GM19467 (cell line): ENCODE data around the gene RPGRIP1.
"Not testable (repeated sequence)": the region's sequence is repeated elsewhere in the genome, so short reads cannot be mapped to it uniquely, and the experiment has no call there.

Source experiments
- ATAC-seq: cut with Tn5 transposase; IDR thresholded peaks from one replicate; pipeline ENCODE4 v1.9.1; 2021; ENCODE audit warnings: mild to moderate bottlenecking, moderate library complexity; ENCODE audit not compliant: unreplicated experiment

The RPGRIP1 gene

GRCh38 chr14:21299562-21300130 lies 19.8 kb downstream of the RPGRIP1 start:
- ATAC-seq, result no peak

- ATAC-seq, result no peak
Measured at GRCh38 chr14:21300892-21301291, 21.0 kb downstream of the RPGRIP1 start.

DNA sequence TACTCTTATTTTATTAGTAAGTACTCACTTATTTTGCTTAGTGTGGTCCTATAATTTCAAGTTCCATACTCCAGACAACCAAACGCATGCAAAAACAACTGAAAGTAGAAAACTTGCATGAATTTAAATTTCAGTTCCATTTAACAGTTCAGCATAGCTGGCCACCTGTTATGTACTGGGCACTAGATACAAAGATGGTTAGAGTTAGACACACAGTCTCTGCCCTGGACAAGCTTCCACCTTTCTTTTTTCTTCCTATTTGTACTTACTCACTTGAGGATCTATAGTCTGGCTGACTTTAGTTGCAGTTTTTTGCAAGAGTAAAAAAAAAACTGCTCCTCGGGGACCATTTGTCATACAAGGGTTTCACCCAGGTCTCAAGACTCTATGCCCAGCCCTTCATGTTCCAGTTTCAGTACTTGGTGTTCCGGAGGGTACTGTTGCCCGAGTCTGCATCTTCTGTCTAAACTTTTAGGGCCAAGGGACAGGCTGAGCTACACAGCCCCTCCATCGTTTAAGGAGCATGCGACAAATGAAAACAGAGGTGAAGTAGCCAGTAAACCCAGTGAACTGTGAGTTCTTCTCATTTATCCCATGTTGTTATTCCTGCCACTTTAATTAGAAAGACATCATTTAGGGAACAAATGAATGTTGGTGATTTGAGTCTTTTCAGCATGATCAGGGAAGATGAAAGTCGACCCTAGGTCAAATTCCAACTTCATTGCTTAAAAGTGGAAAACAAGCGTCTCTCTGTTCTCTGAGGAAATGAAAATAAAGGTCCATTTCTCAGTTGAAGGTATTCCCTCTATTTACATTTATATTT lies 22.3 kb downstream of the RPGRIP1 start:
- no peak for ATAC-seq

- ATAC-seq, result not testable (repeated sequence)
Measured at GRCh38 chr14:21302836-21303140, 22.9 kb downstream of the RPGRIP1 start.

GRCh38 chr14:21307637-21308036 lies 27.8 kb downstream of the RPGRIP1 start:
- no peak for ATAC-seq

DNA sequence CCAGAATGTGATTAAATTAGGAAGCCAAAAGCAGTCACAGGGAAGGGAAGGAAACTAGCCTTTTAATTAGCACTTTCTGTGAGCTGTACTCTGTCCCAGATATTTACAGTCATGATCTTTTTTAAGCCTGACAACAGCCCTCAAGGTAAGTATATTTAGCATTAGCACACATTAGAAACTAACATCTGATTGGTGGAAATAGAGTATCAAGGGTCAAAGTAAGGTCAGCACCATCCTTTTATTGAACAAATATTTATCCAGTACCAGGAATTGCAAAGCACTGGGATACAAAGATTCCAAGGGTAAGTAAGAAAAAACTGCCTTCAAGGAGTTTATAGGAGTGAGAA lies 28.2 kb downstream of the RPGRIP1 start:
- ATAC-seq, result peak; percentile 14

DNA sequence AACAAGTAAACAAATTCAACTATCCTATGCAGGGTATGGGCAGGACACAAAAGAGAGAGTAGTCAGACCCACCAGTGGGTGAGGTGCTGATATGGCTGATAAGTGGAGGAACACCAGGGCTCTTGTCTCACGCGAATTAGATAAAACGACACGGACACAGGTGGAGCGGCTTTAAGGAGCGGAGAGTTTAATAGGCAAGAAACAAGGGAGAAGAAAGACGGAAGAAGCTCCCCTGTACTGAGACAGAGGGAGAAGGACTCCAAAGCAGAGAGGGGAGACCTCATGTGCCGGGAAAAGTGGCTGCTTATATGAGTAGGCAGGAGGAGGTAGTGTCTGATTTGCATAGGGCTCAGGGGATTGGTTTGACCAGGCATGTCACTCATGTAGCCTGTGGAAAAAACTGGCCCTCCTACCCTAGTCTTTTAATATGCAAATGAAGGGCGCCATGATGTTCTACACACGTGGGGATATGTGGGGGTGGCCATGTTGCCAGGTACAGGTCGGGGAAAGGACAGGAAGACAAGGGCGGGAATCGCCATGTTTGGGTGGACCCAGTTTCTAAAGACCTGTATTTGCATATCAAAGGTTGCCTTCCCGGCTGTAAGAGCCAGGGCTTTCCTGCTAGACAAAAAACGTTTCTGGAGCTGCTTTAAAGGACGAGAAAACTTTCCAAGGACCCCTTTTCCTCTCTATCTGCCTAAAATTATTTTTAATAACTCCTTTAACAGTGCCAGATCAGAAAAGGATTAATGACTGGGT lies 28.8 kb downstream of the RPGRIP1 start:
- peak; percentile 80 for ATAC-seq

- no peak for ATAC-seq
Measured at GRCh38 chr14:21309238-21309636, 29.4 kb downstream of the RPGRIP1 start.

DNA sequence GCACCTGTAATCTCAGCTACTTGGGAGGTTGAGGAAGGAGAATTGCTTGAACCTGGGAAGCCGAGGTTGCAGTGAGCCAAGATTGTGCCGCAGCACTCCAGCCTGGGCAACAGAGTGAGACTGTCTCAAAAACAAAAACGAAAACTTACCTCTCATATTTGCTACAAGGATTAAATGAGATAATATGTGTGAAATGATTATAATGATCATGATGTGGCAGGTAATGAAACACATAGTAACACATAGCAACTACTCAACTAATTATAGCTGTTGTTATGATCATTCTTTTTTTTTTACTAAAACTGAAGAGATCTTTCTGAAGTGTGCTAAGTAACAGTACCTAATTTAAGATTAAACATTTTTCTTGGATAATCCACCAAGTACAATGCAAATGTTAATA lies 30.1 kb downstream of the RPGRIP1 start:
- ATAC-seq, result no peak

DNA sequence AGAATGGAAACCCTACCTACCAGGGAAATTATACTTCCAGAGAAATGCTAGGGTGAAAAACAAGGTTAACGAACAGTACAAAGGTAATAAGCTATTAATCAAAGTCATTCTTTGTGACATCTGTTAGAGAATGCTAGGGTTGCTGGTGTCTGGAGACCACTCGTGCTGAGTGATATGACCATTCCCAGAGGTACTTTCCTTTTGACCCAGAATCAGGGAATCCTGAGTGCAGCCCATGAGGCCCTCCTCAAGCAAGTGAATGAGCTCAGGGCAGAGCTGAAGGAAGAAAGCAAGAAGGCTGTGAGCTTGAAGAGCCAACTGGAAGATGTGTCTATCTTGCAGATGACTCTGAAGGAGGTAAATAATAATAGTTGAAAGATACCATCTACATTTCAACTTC lies 31.7 kb downstream of the RPGRIP1 start:
- no peak for ATAC-seq

DNA sequence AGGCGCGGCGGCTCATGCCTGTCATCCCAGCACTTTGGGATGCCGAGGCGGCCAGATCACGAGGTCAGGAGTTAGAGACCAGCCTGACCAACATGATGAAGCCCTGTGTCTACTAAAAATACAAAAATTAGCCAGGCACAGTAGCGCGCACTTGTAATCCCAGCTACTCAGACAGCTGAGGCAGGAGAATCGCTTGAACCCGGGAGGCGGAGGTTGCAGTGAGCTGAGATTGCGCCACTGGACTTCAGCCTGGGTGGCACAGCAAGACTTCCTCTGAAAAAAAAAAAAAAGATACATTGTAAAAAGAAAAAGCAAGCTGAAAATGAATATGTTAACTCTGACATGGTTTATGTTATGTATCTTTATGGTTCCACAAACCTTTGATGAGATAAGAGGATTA lies 33.6 kb downstream of the RPGRIP1 start:
- no peak for ATAC-seq

DNA sequence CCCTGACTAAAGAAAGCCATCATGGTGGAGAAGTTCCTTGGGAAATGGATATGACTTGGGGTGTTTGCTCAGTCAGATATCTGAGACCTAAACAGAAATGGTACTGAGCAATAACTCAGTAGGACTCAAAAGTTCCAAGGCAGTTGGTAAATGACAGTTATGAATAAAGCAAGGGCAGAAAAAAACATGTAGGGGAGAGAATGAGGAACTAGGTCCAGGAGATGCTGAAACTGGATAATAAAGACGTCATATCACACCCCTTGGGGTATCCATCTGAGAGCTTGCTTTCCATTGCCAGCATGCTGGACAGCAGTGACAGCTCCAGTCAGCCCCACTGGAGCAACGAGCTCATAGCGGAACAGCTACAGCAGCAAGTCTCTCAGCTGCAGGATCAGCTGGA lies 37.5 kb downstream of the RPGRIP1 start:
- no peak for ATAC-seq

DNA sequence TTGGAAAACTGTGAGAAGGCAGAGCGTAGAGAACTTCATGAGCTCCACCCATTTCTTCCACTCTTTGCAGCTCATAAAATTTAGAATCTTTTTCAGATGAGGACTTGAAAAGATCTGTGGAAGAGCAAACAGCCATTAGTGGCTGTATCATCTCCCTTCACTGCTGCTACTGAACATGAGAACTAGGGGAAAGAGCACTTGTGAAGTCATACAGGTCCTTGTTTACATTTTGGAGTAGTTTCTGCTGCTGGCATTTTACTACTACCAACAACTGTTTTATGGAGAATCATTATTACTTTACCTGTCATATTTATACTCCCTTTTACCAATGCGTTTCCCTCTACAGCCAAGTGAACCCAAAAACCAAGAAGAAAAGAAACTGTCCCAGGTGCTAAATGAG lies 41.0 kb downstream of the RPGRIP1 start:
- no peak for ATAC-seq

DNA sequence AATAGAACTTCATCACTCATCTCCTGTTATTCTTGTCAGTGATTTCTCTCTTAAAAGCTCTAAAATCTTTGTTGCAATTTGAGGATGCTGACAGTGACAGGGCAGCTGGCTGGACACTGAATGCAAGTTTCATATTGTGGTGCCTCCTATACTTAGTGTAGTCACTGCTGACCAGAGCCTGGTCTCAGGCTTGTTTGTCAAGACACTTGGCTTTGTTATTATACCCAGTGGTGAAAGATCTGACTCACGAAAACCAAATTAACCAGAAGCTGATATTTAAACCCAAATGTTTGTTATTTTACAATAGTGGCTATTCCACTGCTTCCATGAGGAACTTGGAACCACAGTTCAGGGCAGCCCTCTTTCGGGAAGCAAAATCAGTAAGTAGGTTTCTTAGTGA lies 42.8 kb downstream of the RPGRIP1 start:
- no peak for ATAC-seq

GRCh38 chr14:21326972-21327371 lies 47.1 kb downstream of the RPGRIP1 start:
- no peak for ATAC-seq
